ENCODE data around the gene NYNRIN.

The NYNRIN gene

GRCh38 chr14:24365600-24366412, 33.0 kb upstream of the NYNRIN start:
- peak; percentile 67 for TF ChIP-seq CTCF (IDR thresholded peaks at IDR 0.05; ENCODE audit: control extremely low read depth, extremely low read depth, low read depth, missing control alignments)
- POLR2A ChIA-PET = interaction anchor here (1.0 kb wide), 1 partner anchor 8 kb away, joined by 3 read pairs; no protein-coding TSS in a partner anchor
- CTCF ChIA-PET = interaction anchor here (0.7 to 2.3 kb wide), 20 partner anchors 9 to 73 kb away, joined by 3 to 53 read pairs (median 4); partner anchors contain the start of genes CBLN3, CIDEB, DHRS1 and KHNYN
- DNase-seq (ENCODE audit: extremely low spot score) = peak; percentile 71

GRCh38 chr14:24366413-24366720, 32.4 kb upstream of the NYNRIN start:
- POLR2A ChIA-PET = interaction anchor here (1.0 kb wide), 1 partner anchor 8 kb away, joined by 3 read pairs; no protein-coding TSS in a partner anchor
- DNase-seq (ENCODE audit: extremely low spot score) = no peak
- CTCF ChIA-PET = interaction anchor here (1.0 to 2.3 kb wide), 15 partner anchors 9 to 71 kb away, joined by 3 to 53 read pairs (median 6); partner anchors contain the start of genes CBLN3, CIDEB, KHNYN and RIPK3
- no peak for TF ChIP-seq CTCF (IDR thresholded peaks at IDR 0.05; ENCODE audit: control extremely low read depth, extremely low read depth, low read depth, missing control alignments)

GRCh38 chr14:24366721-24367513, 31.9 kb upstream of the NYNRIN start:
- ChIA-PET CTCF (interaction anchor here (1.0 to 2.3 kb wide), 14 partner anchors 10 to 70 kb away, joined by 3 to 53 read pairs (median 6); partner anchors contain the start of genes CBLN3, CIDEB, KHNYN and RIPK3), POLR2A (interaction anchor here (1.0 kb wide), 1 partner anchor 9 kb away, joined by 3 read pairs; no protein-coding TSS in a partner anchor)
- peak; percentile 91 for DNase-seq (ENCODE audit: extremely low spot score)
- no peak for TF ChIP-seq CTCF (IDR thresholded peaks at IDR 0.05; ENCODE audit: control extremely low read depth, extremely low read depth, low read depth, missing control alignments)

GRCh38 chr14:24367514-24368211, 31.1 kb upstream of the NYNRIN start, which contains the start of gene NFATC4:
Gene NFATC4 (plus strand): TSS chr14:24368184. CDS start chr14:24368341, 157 bp downstream.
- no peak for TF ChIP-seq CTCF (IDR thresholded peaks at IDR 0.05; ENCODE audit: control extremely low read depth, extremely low read depth, low read depth, missing control alignments)
- POLR2A ChIA-PET = no interaction called here
- peak; percentile 82 for DNase-seq (ENCODE audit: extremely low spot score)
- CTCF ChIA-PET = interaction anchor here (0.6 to 1.4 kb wide), 2 partner anchors 18 to 34 kb away, joined by 3 read pairs; no protein-coding TSS in a partner anchor

GRCh38 chr14:24368212-24368561, 30.6 kb upstream of the NYNRIN start:
- TF ChIP-seq CTCF (IDR thresholded peaks at IDR 0.05; ENCODE audit: control extremely low read depth, extremely low read depth, low read depth, missing control alignments) = no peak
- POLR2A ChIA-PET = no interaction called here
- CTCF ChIA-PET = interaction anchor here (0.6 to 1.4 kb wide), 2 partner anchors 18 to 34 kb away, joined by 3 read pairs; no protein-coding TSS in a partner anchor
- DNase-seq (ENCODE audit: extremely low spot score) = peak; percentile 41

Measured in GM10248 (cell line).